ENCODE results near the gene LNX1. TPM values are rescaled to one million over a fixed set of nuclear protein-coding genes. Genes with fewer than 3 reads are reported as not detected.

Gene LNX1
- polyA plus RNA-seq, 1 of the 3 experiments (the other 2 are of a cell fraction), result 0.16 TPM

DNA sequence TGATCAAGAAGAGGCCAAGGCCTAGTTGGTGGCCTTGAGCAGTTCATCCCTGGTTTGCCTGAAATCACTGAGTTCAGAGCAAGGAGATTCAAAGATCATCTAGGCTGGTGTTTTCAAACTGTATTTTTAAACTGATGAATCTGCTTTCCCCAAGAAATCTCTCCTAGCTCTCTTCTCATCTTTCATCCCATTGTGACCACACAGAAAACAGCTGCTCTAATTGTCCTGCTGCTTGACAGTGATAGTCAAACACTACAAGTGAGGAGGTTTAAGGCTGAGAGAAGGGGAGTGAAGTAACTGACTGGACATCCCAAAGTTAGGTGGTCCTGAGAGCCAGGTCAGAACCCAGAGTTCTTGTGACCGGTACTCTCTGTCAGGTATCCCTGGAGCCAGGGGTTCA, 91.5 kb downstream of the LNX1 start (continued):
- TF ChIP-seq IRF3 (IDR thresholded peaks at IDR 0.05; ENCODE audit: low read depth, low read length) (no peak), JUND (IDR thresholded peaks at IDR 0.05) (no peak), TEAD4 (IDR thresholded peaks at IDR 0.05; ENCODE audit: borderline replicate concordance, insufficient read depth) (no peak), EP300 (IDR thresholded peaks at IDR 0.05; ENCODE audit: borderline replicate concordance in 1 of 2, low read depth in 1 of 2, low read length in 1 of 2) (no peak), POLR2AphosphoS5 (IDR thresholded peaks at IDR 0.05; ENCODE audit: low read depth, low read length) (no peak)

DNA sequence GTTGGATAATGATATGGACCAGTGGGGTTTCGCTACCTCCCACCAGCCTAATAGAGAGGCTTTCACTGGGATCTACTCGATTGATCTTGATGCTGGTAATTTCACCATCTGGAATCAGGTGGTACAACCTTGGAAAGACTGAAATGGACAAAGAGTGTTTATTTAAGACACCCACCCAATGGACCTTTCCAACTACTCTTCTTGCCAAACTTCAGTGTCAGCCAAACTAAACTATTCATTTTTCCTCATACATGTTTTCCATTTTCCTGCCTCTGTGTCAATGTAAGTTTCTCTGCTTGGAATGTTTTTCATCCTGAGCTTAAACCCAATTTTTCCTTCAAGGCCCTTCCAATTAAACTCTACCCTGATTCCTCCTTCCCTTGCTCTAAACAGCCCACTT, 92.6 kb downstream of the LNX1 start:
- POLR2A ChIA-PET, result no interaction called here
- WGBS (ENCODE audit: low lambda C conversion rate), result 90% methylated on average over 2 of the region's 2 CpGs
- Histone ChIP-seq H2AFZ (ENCODE audit: low read depth) (no peak overlapping the region), H3K9me3 (no peaks in the 10 kb centered on the region), H3K27ac (ENCODE audit: low read depth in 2 of 2, low read length in 1 of 2) (no peak overlapping the region), H3K79me2 (ENCODE audit: insufficient read depth) (no peaks in the 10 kb centered on the region), H4K20me1 (ENCODE audit: insufficient read depth) (no peaks in the 10 kb centered on the region), H3K4me1 (ENCODE audit: control insufficient read depth in 1 of 2, insufficient read depth in 2 of 2, low read depth in 1 of 2, low read length in 1 of 2) (peaks cover 0 to 7% of the 10 kb centered on the region in 2 experiments; a peak in 1 of 4 replicates), H3K4me2 (no peak overlapping the region), H3K36me3 (replicated peaks in 1 of 2; ENCODE audit: control insufficient read depth in 1 of 2, insufficient read depth in 2 of 2, low read length in 1 of 2) (no peaks in the 10 kb centered on the region), H3F3A (replicated peaks; ENCODE audit: insufficient read depth) (no peaks in the 10 kb centered on the region), H3K9ac (no peak overlapping the region), H3K27me3 (ENCODE audit: insufficient read depth) (no peaks in the 10 kb centered on the region), H3K9me2 (no peaks in the 10 kb centered on the region), H3K4me3 (ENCODE audit: low read depth in 2 of 2, low read length in 1 of 2) (no peak overlapping the region)
- CTCF ChIA-PET, result interaction anchor here (1.1 to 1.5 kb wide), 3 partner anchors 8 to 734 kb away, joined by 5 read pairs; no protein-coding TSS in a partner anchor
- TF ChIP-seq SIN3A (IDR thresholded peaks at IDR 0.05; ENCODE audit: borderline replicate concordance, low read depth, low read length) (no peak), JUND (IDR thresholded peaks at IDR 0.05) (no peak), SMC3 (IDR thresholded peaks at IDR 0.05; ENCODE audit: low read depth, low read length) (no peak), TEAD4 (IDR thresholded peaks at IDR 0.05; ENCODE audit: borderline replicate concordance, insufficient read depth) (no peak), NRF1 (IDR thresholded peaks at IDR 0.05; ENCODE audit: low read depth, low read length) (no peak), TAF1 (IDR thresholded peaks at IDR 0.05; ENCODE audit: borderline replicate concordance, low read depth, low read length) (no peak), EZH2phosphoT487 (IDR thresholded peaks at IDR 0.05; ENCODE audit: borderline replicate concordance, low read depth) (no peak), FOXM1 (IDR thresholded peaks at IDR 0.05; ENCODE audit: low read depth) (no peak), ELF1 (IDR thresholded peaks at IDR 0.05) (no peak), NFIC (IDR thresholded peaks at IDR 0.05; ENCODE audit: borderline replicate concordance) (no peak), RAD21 (IDR thresholded peaks at IDR 0.05; ENCODE audit: low read length) (no peak), FOSL2 (IDR thresholded peaks at IDR 0.05; ENCODE audit: borderline replicate concordance, low read depth) (no peak), POLR2AphosphoS5 (IDR thresholded peaks at IDR 0.05; ENCODE audit: low read depth, low read length) (no peak), GABPA (IDR thresholded peaks at IDR 0.05; ENCODE audit: low read depth) (no peak)
- TF ChIP-seq, protein P1, sequence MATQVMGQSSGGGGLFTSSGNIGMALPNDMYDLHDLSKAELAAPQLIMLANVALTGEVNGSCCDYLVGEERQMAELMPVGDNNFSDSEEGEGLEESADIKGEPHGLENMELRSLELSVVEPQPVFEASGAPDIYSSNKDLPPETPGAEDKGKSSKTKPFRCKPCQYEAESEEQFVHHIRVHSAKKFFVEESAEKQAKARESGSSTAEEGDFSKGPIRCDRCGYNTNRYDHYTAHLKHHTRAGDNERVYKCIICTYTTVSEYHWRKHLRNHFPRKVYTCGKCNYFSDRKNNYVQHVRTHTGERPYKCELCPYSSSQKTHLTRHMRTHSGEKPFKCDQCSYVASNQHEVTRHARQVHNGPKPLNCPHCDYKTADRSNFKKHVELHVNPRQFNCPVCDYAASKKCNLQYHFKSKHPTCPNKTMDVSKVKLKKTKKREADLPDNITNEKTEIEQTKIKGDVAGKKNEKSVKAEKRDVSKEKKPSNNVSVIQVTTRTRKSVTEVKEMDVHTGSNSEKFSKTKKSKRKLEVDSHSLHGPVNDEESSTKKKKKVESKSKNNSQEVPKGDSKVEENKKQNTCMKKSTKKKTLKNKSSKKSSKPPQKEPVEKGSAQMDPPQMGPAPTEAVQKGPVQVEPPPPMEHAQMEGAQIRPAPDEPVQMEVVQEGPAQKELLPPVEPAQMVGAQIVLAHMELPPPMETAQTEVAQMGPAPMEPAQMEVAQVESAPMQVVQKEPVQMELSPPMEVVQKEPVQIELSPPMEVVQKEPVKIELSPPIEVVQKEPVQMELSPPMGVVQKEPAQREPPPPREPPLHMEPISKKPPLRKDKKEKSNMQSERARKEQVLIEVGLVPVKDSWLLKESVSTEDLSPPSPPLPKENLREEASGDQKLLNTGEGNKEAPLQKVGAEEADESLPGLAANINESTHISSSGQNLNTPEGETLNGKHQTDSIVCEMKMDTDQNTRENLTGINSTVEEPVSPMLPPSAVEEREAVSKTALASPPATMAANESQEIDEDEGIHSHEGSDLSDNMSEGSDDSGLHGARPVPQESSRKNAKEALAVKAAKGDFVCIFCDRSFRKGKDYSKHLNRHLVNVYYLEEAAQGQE (IDR thresholded peaks at IDR 0.05; ENCODE audit: low read depth, low read length), result no peak
- TF ChIP-seq, protein P2, sequence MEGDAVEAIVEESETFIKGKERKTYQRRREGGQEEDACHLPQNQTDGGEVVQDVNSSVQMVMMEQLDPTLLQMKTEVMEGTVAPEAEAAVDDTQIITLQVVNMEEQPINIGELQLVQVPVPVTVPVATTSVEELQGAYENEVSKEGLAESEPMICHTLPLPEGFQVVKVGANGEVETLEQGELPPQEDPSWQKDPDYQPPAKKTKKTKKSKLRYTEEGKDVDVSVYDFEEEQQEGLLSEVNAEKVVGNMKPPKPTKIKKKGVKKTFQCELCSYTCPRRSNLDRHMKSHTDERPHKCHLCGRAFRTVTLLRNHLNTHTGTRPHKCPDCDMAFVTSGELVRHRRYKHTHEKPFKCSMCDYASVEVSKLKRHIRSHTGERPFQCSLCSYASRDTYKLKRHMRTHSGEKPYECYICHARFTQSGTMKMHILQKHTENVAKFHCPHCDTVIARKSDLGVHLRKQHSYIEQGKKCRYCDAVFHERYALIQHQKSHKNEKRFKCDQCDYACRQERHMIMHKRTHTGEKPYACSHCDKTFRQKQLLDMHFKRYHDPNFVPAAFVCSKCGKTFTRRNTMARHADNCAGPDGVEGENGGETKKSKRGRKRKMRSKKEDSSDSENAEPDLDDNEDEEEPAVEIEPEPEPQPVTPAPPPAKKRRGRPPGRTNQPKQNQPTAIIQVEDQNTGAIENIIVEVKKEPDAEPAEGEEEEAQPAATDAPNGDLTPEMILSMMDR (IDR thresholded peaks at IDR 0.05), result no peak
- no peak for DNase-seq

Data from SK-N-SH (cell line).